Right lung (tissue), 5 donors: ENCODE measurements around the gene PTPRD. TPM values are rescaled to one million over a fixed set of nuclear protein-coding genes. Genes with fewer than 3 reads are reported as not detected.

Experiments used
- DNase-seq, 2 donors: peaks; one replicate each; pipeline ENCODE4 v3.0.0-alpha.2; 2013
- polyA plus RNA-seq, 5 donors: library from polyadenylated mRNA; unstranded; fragments of 120-200 nt; gene quantifications; one replicate each; pipeline versions ENCODE4 v1.2.1 to v1.2.3, GENCODE V29; 2013; ENCODE audit warnings: inconsistent platforms in 1 of 5, low replicate concordance in 1 of 5; ENCODE audit not compliant: insufficient read length in 5 of 5, insufficient read depth in 1 of 5

PTPRD gene
- polyA plus RNA-seq, 5 donors, result 117 to 156 (median 130) TPM

GRCh38 chr9:8534828-8535227 lies 2078.0 kb downstream of the PTPRD start:
- DNase-seq, result no peak

GRCh38 chr9:8533681-8534080 lies 2079.1 kb downstream of the PTPRD start:
- DNase-seq, result no peak

- no peak for DNase-seq
Measured at GRCh38 chr9:8531826-8532415, 2080.9 kb downstream of the PTPRD start.

GRCh38 chr9:8521112-8521511 lies 2091.7 kb downstream of the PTPRD start:
- no peak for DNase-seq

- DNase-seq, result no peak
Measured at GRCh38 chr9:8515748-8516147, 2097.1 kb downstream of the PTPRD start.

- DNase-seq, result no peak
Measured at GRCh38 chr9:8514760-8515159, 2098.0 kb downstream of the PTPRD start.

GRCh38 chr9:8508671-8509290 lies 2104.0 kb downstream of the PTPRD start:
- DNase-seq, result no peak

- no peak for DNase-seq
Measured at GRCh38 chr9:8494571-8494970, 2118.2 kb downstream of the PTPRD start.

GRCh38 chr9:8492679-8493078 lies 2120.1 kb downstream of the PTPRD start:
- DNase-seq, result no peak

- no peak for DNase-seq
Measured at GRCh38 chr9:8492024-8492423, 2120.8 kb downstream of the PTPRD start.

- DNase-seq, result no peak
Measured at GRCh38 chr9:8491563-8491962, 2121.2 kb downstream of the PTPRD start.

GRCh38 chr9:8489835-8490234 lies 2123.0 kb downstream of the PTPRD start:
- DNase-seq, result no peak

- no peak for DNase-seq
Measured at GRCh38 chr9:8486095-8486494, 2126.7 kb downstream of the PTPRD start.

- no peak for DNase-seq
Measured at GRCh38 chr9:8484597-8485191, 2128.1 kb downstream of the PTPRD start.

- no peak for DNase-seq
Measured at GRCh38 chr9:8477450-8477849, 2135.4 kb downstream of the PTPRD start.

GRCh38 chr9:8474937-8475336 lies 2137.9 kb downstream of the PTPRD start:
- DNase-seq, result no peak

GRCh38 chr9:8473244-8474020 lies 2139.4 kb downstream of the PTPRD start:
- no peak for DNase-seq

- no peak for DNase-seq
Measured at GRCh38 chr9:8468045-8468637, 2144.7 kb downstream of the PTPRD start.

GRCh38 chr9:8457816-8458215 lies 2155.0 kb downstream of the PTPRD start:
- no peak for DNase-seq

- DNase-seq, result no peak
Measured at GRCh38 chr9:8457055-8457454, 2155.7 kb downstream of the PTPRD start.

GRCh38 chr9:8456344-8456743 lies 2156.5 kb downstream of the PTPRD start:
- DNase-seq, result no peak

- DNase-seq, result no peak
Measured at GRCh38 chr9:8450810-8451545, 2161.8 kb downstream of the PTPRD start.
